GM18951 (cell line): ENCODE data around the gene C3orf18.

Experiments
- POLR2A ChIP-seq: IDR thresholded peaks from 4 replicates; pipeline ENCODE4 v1.6.1; 2011; ENCODE audit warnings: mild to moderate bottlenecking; ENCODE audit not compliant: insufficient read length, insufficient read depth; ENCODE audit errors: extremely low read depth
- in situ Hi-C: fragments of 300-500 bp; cut with MboI; formaldehyde crosslinking; loops from one replicate; pipeline ENCODE4 v1.12.0; 2022; ENCODE audit warnings: low sequenced_read_pairs, mixed read lengths, inconsistent platforms; ENCODE audit not compliant: unreplicated experiment

C3orf18 gene

DNA sequence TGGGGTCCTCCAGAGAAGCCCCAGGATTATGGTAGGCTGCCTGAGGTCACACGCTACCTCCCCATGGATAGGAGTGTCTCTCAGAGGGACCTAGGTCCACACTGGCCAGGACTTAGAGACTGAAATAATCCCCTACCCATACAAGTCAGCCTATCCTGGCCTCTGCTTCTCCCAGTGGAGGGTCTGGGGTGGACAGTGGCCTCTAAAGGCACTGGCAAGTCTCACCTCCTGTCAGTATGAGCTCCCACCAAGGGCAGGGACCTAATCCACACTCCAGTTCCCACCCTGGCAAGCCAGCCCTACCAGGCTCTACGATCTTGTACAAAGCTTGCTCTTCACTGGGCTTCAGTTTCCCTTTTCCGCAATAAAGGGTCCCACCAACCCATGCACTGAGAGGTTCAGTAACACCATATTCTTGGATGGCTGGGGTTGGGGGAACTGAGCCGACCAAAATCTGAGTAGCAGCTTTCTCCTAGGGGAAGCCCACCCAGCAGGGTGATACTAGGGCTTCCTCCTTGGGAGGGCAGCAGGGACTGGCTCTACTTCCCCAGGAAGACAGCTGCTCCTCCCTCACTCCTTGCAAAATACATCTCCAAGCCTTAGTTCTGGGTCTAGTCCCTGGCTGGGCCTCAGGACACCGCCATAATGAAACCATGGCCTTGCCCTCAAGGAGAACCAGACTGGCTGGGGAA is 41.7 kb upstream of the C3orf18 start:
- TF ChIP-seq POLR2A = no peak
- in situ Hi-C loops = loop anchor here (25.0 kb wide), 1 partner anchor 778 kb away; the partner anchor contains the start of genes MANF and RBM15B

DNA sequence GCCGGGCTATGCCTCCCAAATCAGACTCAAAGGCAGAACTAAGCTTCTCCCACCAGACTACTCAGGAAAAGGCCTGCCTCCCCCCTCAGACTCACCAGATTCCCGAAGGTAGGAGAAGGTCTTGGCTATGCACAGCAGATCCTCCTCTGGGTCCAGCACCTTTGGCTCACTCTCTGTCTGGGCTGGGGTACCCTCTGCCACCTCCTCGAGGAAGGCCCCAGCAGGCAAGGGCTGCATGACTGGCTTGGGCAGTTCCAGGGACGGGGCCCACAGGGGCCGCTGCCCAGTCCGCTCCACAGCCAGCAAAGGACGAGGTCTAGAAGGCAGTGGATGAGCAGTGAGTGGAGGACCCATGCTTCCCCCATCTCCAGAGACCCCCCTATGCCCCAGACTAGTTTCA is 40.7 kb upstream of the C3orf18 start:
- in situ Hi-C loops = loop anchor here (25.0 kb wide), 1 partner anchor 779 kb away; the partner anchor contains the start of genes MANF and RBM15B

DNA sequence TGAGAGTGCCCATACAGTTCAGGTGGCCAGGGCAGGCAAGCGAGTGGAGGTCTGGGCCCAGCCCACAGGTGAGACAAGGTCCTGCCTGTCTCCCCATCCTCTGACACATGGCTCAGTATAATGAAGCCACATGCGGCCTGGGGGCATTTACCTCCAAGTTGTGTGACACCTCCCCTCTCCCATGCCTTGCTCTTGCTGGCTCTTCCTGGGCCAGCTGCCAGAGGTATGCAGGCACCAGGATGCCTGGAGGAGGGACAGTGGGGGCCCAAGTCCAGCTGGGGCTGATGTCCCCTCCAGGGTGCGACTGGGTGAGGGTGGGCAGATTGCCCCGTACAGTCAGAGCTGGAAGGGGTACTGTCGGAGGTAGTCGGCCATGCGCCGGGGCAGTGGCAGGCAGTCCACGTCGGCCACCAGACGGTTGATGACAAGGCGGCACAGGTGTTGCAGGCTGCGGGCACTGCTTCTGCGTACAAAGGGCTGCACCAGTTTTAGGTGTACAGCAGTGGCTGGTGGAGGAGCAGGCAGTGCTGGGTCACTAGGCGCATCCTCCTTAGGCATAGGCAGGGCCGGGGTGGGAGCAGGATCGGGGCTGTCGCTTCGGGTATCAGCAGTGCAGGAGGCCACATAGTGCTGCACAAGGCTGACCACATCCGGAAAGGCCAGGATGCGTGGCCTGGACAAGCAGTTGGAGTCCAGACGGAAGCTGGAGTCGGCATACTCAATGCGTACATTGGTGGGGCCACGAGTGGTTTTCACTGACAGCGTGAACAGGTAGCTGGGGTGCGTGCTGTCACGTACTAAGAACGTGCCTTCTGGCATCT is 39.9 kb upstream of the C3orf18 start:
- in situ Hi-C loops = loop anchor here (25.0 kb wide), 1 partner anchor 780 kb away; the partner anchor contains the start of genes MANF and RBM15B
- no peak for TF ChIP-seq POLR2A

More for the DNA sequence above, 40.7 kb upstream of the C3orf18 start:
- TF ChIP-seq POLR2A = no peak

DNA sequence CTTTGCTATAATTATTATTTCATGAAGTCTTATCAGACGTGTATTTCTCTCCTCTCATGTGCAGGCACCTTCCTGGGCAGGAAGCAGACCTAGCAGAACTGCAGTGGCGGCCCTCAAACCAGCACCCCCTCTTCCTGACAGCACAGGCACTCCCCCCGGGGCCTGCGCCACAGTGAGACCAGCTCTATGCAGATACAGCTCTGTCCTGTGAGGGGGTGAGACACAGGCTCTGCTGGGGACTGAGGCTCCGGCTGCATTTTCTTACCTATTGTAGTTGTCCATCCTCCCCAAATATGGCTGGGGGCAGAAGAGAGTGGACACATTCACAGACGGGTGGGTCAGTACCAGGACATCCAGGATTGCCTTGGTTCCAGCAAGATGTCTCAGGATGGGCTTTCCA is 39.0 kb upstream of the C3orf18 start:
- TF ChIP-seq POLR2A = no peak
- in situ Hi-C loops = loop anchor here (25.0 kb wide), 1 partner anchor 781 kb away; the partner anchor contains the start of genes MANF and RBM15B

DNA sequence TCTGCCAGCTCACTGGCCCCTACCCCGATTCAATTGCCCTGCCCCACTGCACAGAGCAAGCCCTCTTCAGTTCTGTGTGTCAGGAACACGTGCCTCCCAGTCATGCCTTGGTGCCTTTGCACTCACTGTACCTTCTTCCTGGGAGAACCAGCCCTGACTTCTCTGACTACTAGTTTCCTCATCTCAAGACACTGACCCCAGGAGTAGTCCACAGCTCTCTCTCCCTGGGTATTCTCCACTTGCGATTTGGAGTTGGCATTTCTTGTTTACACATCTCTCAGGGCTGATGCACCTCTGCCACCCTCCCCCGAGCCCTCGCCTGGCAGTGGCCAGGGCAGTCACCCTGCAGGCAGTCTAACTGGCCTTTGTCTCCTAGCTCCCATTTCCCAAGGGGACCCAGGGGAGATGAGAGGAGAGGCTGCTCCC is 38.4 kb upstream of the C3orf18 start:
- TF ChIP-seq POLR2A = no peak
- in situ Hi-C loops = loop anchor here (25.0 kb wide), 1 partner anchor 781 kb away; the partner anchor contains the start of genes MANF and RBM15B

DNA sequence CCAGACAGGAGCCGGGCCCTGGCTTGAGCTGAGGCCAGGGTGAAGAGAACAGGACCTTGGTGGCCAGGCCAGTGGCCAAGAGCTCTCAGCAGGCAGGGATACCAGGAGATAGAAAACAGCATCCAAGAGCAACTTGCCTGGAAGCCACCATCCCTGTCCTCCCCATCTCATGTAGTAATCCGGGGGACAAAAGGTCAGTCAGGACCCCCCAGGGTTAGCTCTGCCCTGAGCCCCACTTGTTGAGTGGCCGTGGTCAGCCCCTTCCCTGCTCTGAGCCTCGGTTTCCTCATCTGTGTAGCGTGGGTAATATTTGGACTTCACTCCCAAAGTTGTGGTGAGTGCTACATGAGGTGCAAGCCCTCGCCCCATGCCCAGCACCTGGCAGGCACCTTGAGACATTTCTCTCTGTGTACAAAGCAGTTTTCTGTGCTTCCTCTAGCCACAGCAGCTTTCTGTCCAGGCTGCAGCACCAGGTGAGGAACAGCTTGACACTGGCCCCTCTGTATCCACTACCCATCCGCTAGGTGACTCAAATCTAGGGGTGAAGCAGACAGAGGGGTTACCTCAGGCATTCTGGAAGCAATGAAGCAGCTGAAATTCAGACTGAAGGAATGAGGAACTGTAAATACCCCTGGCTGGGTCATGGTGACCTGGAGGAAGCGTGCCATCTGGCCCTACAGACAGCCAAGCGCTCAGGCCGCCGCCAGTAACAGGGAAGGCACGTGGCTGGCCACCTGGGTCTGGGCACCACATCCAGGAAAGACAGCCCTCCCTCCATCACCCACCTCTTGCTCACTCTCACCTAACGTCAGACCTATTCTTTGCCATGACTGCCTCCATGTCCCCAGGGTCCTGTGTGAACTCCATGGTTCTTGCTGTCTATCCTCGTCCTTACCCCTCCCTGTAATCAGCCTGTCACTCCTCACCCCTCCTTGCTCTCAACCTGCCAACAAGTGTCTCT is 37.4 kb upstream of the C3orf18 start:
- TF ChIP-seq POLR2A = no peak
- in situ Hi-C loops = loop anchor here (25.0 kb wide), 1 partner anchor 782 kb away; the partner anchor contains the start of genes MANF and RBM15B

DNA sequence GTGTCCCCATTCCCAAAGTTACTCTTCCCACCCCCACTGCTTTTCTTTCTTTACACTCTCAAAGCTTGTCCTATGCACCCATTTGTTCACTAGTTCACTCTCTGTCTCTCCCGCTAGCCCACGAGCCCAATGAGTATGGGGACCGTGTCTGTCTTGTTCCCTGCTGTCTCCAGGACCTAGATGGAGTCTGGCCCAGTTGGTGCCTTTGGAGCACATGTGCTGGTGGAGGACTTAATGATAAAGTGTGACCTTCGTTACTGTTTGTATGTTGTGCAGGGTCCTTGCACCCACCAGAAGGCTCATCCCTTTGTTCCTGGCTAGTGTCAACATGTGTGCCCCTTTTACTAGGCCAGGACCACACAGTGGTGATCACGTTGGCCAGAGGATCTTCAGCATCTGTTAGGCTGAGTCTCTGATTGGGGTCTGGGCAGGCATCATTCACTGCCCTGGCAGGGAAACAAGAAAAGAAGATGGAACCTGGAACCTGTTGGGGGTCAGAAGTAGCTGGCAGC is 36.6 kb upstream of the C3orf18 start:
- in situ Hi-C loops = loop anchor here (25.0 kb wide), 1 partner anchor 783 kb away; the partner anchor contains the start of genes MANF and RBM15B
- TF ChIP-seq POLR2A = no peak

DNA sequence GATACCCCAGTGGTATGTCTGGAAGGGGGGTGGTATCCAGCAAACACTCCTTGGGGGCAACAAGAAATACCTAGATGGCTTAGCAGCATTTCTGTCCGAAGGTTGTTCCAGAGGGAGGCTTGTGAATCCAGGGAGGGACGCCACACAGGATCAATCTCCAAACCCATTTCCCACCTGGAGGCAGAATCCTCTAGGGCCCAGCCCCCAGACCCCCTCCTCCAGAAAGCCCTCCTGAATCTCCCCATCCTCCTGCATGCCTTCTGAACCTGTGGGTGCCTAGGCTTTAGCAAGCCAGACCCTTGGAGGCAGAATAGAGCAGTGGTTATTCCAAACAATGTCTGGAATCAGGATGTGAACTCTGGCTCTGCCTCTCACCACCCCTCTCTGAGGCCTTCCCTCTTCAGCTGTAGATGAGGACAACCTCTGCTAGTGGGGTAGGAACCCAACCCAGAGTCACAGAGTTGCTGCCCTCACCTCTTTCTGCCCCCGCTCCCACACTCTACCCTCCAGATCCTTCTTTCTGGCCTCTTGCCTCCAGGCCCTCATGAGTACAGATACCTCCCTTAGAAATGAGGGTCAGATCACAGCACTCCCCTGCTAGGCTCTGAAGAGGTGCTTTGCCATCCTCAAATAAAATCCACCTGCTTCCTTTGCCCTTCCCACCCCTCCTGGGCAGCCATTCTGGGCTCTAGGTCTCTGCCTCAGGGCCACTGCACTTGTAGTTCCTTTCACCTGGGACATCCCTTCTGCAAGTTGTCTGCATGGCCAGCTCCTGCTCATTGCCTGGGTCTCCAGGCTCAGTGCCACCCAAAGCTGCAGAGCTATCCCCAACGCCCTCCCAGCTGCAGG is 35.9 kb upstream of the C3orf18 start:
- in situ Hi-C loops = loop anchor here (25.0 kb wide), 1 partner anchor 784 kb away; the partner anchor contains the start of genes MANF and RBM15B
- TF ChIP-seq POLR2A = no peak

DNA sequence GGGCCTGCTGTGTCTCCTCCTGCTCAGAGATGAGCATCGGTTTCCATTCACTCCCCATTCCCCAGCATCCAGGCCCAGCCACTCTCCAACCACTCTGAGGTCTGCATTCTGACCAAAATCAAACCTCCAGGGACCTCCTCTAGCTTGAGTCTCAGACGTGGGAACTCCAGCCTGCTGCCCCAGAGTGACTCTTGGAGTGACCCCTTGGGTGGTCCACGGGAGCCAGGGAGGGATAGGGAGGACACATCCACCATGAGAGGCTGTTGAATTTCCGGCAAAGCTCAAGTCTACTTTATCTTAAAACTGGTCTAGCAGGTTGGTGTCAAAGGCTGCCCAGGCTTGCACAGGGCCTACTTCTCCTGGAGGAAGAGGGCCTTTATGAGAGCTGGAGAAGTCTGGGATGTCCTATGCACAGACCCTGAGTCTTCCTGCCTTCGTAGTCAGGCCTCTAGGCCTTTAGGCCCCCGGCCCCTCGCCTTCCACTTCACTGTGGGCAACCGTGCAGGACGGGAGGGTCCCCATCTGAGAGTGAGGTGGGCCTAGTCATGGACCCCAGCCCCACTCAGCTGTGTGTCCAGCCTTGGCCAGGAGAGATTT is 35.1 kb upstream of the C3orf18 start:
- no peak for TF ChIP-seq POLR2A
- in situ Hi-C loops = loop anchor here (25.0 kb wide), 1 partner anchor 785 kb away; the partner anchor contains the start of genes MANF and RBM15B

DNA sequence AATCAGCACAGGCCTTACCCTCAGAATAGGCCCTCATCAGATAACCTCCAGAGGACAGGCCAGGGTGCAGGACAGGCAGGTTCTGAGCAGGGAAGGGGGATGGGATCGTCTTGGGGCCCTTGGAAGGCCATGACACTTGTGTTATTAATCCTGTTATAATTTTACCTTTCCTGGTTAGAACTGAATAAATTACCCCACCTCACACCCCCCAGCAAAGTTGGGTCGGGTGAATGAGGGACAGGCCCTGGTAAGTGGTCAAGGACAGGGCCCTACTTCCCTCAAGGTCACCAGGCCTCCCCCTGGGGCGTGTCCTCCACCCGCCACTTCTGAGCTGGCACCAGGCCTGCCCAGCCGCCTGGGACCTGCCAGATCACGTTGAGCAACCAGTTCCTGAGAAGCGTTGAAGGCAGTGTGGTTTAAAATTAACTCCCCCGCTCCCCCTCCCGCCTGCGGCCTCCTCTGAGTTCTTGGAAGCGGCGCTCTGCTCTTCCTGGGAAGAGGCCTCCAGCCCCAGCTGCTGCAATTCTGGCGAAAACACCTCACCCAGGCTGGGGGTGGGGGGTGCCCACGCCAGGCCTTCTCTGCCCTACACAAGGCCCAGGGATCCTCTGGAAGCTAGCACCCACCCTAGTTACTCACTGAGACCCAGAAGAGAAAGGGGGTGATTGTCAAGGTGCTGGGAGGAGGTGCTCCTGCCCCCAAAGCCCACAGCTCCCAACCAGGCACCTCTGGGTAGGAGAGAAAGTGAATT is 33.5 kb upstream of the C3orf18 start:
- TF ChIP-seq POLR2A = peak; percentile 44
- in situ Hi-C loops = loop anchor here (25.0 kb wide), 1 partner anchor 786 kb away; the partner anchor contains the start of genes MANF and RBM15B
